H9 (cell line): ENCODE data around the gene SLC35F3. TPM values are rescaled to one million over a fixed set of nuclear protein-coding genes. Genes with fewer than 3 reads are reported as not detected.

Source experiments
- DNase-seq: peaks from one replicate; pipeline ENCODE4 v3.0.0-alpha.2; 2017
- H2AFZ ChIP-seq: one replicate; pipeline ENCODE4 v1.6.1; 2013; ENCODE audit warnings: mild to moderate bottlenecking, low read length, control low read depth, moderate library complexity
- H2AK5ac ChIP-seq: 2 replicates; pipeline ENCODE4 v1.6.1; 2013; ENCODE audit warnings: low read length, control low read depth, mixed read lengths; ENCODE audit not compliant: insufficient read length
- H2BK120ac ChIP-seq: one replicate; pipeline ENCODE4 v1.6.1; 2013; ENCODE audit warnings: low read depth, mild to moderate bottlenecking, low read length, control low read depth, inconsistent platforms; ENCODE audit not compliant: poor library complexity, severe bottlenecking
- H2BK12ac ChIP-seq: 2 replicates; pipeline ENCODE4 v1.6.1; 2013; ENCODE audit warnings: low read length, control low read depth, mixed read lengths, low read depth; ENCODE audit not compliant: insufficient read length
- H2BK15ac ChIP-seq: 2 replicates; pipeline ENCODE4 v1.6.1; 2013; ENCODE audit warnings: low read depth, low read length, control low read depth
- H2BK20ac ChIP-seq: one replicate; pipeline ENCODE4 v1.6.1; 2013; ENCODE audit warnings: low read depth, mild to moderate bottlenecking, low read length, control low read depth, inconsistent platforms; ENCODE audit not compliant: poor library complexity, severe bottlenecking
- H2BK5ac ChIP-seq: 2 replicates; pipeline ENCODE4 v1.6.1; 2013; ENCODE audit warnings: low read length, control low read depth, mixed read lengths; ENCODE audit not compliant: insufficient read length
- H3K14ac ChIP-seq: 2 replicates; pipeline ENCODE4 v1.6.1; 2013; ENCODE audit warnings: low read length, control low read depth; ENCODE audit not compliant: insufficient read depth
- H3K18ac ChIP-seq: 2 replicates; pipeline ENCODE4 v1.6.1; 2013; ENCODE audit warnings: low read depth, mild to moderate bottlenecking, mixed read lengths, low read length, control low read depth; ENCODE audit not compliant: insufficient read length
- H3K23ac ChIP-seq: 2 replicates; pipeline ENCODE4 v1.6.1; 2013; ENCODE audit warnings: low read length, control low read depth, mixed read lengths, low read depth; ENCODE audit not compliant: insufficient read length
- H3K23me2 ChIP-seq: 2 replicates; pipeline ENCODE4 v1.6.1; 2013; ENCODE audit warnings: low read depth, mild to moderate bottlenecking, mixed read lengths, low read length, control low read depth; ENCODE audit not compliant: insufficient read length, poor library complexity, severe bottlenecking
- H3K27ac ChIP-seq: 2 replicates; pipeline ENCODE4 v1.5.1; 2013; ENCODE audit warnings: low read length, control low read depth, mixed read lengths, low read depth; ENCODE audit not compliant: insufficient read length
- H3K27me3 ChIP-seq: 2 replicates; pipeline ENCODE4 v1.6.1; 2013; ENCODE audit warnings: low read length, control low read depth, inconsistent platforms; ENCODE audit not compliant: insufficient read depth
- H3K4ac ChIP-seq: 2 replicates; pipeline ENCODE4 v1.6.1; 2013; ENCODE audit warnings: low read depth, mild to moderate bottlenecking, control low read depth, inconsistent platforms, low read length, moderate library complexity
- H3K4me1 ChIP-seq: 2 replicates; pipeline ENCODE4 v1.6.1; 2013; ENCODE audit warnings: low read length, control low read depth, inconsistent platforms; ENCODE audit not compliant: insufficient read depth
- H3K4me2 ChIP-seq: 2 replicates; pipeline ENCODE4 v1.6.1; 2013; ENCODE audit warnings: low read length, control low read depth, mixed read lengths; ENCODE audit not compliant: insufficient read length, insufficient read depth
- H3K56ac ChIP-seq: 2 replicates; pipeline ENCODE4 v1.6.1; 2013; ENCODE audit warnings: low read depth, mild to moderate bottlenecking, mixed read lengths, low read length, control low read depth; ENCODE audit not compliant: insufficient read length
- H3K79me1 ChIP-seq: 2 replicates; pipeline ENCODE4 v1.6.1; 2013; ENCODE audit warnings: low read depth, mild to moderate bottlenecking, moderate library complexity, low read length, control low read depth, inconsistent platforms; ENCODE audit not compliant: insufficient read depth, poor library complexity, severe bottlenecking
- H3K79me2 ChIP-seq: 2 replicates; pipeline ENCODE4 v1.6.1; 2013; ENCODE audit warnings: low read length, control low read depth, inconsistent platforms; ENCODE audit not compliant: insufficient read depth
- H3K9ac ChIP-seq: 2 replicates; pipeline ENCODE4 v1.6.1; 2013; ENCODE audit warnings: low read length, control low read depth, mixed read lengths; ENCODE audit not compliant: insufficient read length; ENCODE audit errors: extremely low read depth
- H3K9me3 ChIP-seq: one replicate; pipeline ENCODE4 v1.6.1; 2013; ENCODE audit warnings: low read depth, low read length, inconsistent platforms; ENCODE audit not compliant: control insufficient read depth
- H3T11ph ChIP-seq: one replicate; pipeline ENCODE4 v1.6.1; 2013; ENCODE audit warnings: mild to moderate bottlenecking, low read length, control low read depth, inconsistent platforms
- H4K20me1 ChIP-seq: one replicate; pipeline ENCODE4 v1.6.1; 2013; ENCODE audit not compliant: control insufficient read depth, insufficient read length, insufficient read depth
- H4K5ac ChIP-seq: 2 replicates; pipeline ENCODE4 v1.6.1; 2013; ENCODE audit warnings: low read depth, mild to moderate bottlenecking, mixed read lengths, low read length, control low read depth; ENCODE audit not compliant: insufficient read length
- H4K8ac ChIP-seq: replicated peaks from 2 replicates; pipeline ENCODE4 v1.6.1; 2013; ENCODE audit warnings: low read length, control low read depth, mixed read lengths, low read depth; ENCODE audit not compliant: insufficient read length
- H4K91ac ChIP-seq: 2 replicates; pipeline ENCODE4 v1.6.1; 2013; ENCODE audit warnings: low read depth, mild to moderate bottlenecking, moderate library complexity, mixed read lengths, low read length, control low read depth; ENCODE audit not compliant: insufficient read length
- H3K27ac Mint-ChIP-seq, 3 experiments: 2 replicates in 2 of 3; 3 replicates in 1 of 3; pipeline ENCODE4 v1.8.0; 2020 to 2021; ENCODE audit warnings: mixed read lengths in 3 of 3, mild to moderate bottlenecking in 1 of 3, moderate library complexity in 1 of 3
- H3K27me3 Mint-ChIP-seq: 2 replicates; pipeline ENCODE4 v1.8.0; 2021; ENCODE audit warnings: low read depth, mild to moderate bottlenecking, moderate library complexity, mixed read lengths
- H3K36me3 Mint-ChIP-seq, 3 experiments: 2 replicates in 2 of 3; 3 replicates in 1 of 3; pipeline ENCODE4 v1.8.0; 2020 to 2021; ENCODE audit warnings: low read depth in 3 of 3, mixed read lengths in 3 of 3; ENCODE audit not compliant: insufficient read depth in 1 of 3
- H3K4me1 Mint-ChIP-seq, 2 experiments: 2 replicates each; pipeline ENCODE4 v1.8.0; 2020; ENCODE audit warnings: mixed read lengths in 2 of 2
- H3K4me3 Mint-ChIP-seq, 2 experiments: 2 replicates in 1 of 2; 3 replicates in 1 of 2; pipeline ENCODE4 v1.8.0; 2020 to 2021; ENCODE audit warnings: mild to moderate bottlenecking in 2 of 2, mixed read lengths in 2 of 2, moderate library complexity in 1 of 2
- H3K9me3 Mint-ChIP-seq, 2 experiments: 2 replicates in 1 of 2; 3 replicates in 1 of 2; pipeline ENCODE4 v1.8.0; 2020; ENCODE audit warnings: mild to moderate bottlenecking in 2 of 2, mixed read lengths in 2 of 2, moderate library complexity in 1 of 2
- WGBS: extraction: QIAGEN DNeasy Blood & Tissue Kit; methylation state at CpG from one replicate; pipeline ENCODE4 v1.1.7; 2013; ENCODE audit warnings: missing lambda C conversion rate, low lambda C conversion rate, mixed read lengths; ENCODE audit not compliant: insufficient read length; ENCODE audit errors: extremely low coverage; 5-methylcytosine and 5-hydroxymethylcytosine counted together
- total RNA-seq: library from RNA; stranded (reverse); gene quantifications from 2 replicates; pipeline ENCODE4 v1.2.1, GENCODE V29; 2021
- TF ChIP-seq, protein P1 (sequence below): fragments of 200-600 bp; sonication (generic); conservative IDR thresholded peaks from 3 replicates; pipeline ENCODE4 v1.8.0; 2021; ENCODE audit warnings: antibody characterized with exemption, mild to moderate bottlenecking

Gene SLC35F3
- total RNA-seq, 1 experiment from 2014 or later: 0.81 TPM

DNA sequence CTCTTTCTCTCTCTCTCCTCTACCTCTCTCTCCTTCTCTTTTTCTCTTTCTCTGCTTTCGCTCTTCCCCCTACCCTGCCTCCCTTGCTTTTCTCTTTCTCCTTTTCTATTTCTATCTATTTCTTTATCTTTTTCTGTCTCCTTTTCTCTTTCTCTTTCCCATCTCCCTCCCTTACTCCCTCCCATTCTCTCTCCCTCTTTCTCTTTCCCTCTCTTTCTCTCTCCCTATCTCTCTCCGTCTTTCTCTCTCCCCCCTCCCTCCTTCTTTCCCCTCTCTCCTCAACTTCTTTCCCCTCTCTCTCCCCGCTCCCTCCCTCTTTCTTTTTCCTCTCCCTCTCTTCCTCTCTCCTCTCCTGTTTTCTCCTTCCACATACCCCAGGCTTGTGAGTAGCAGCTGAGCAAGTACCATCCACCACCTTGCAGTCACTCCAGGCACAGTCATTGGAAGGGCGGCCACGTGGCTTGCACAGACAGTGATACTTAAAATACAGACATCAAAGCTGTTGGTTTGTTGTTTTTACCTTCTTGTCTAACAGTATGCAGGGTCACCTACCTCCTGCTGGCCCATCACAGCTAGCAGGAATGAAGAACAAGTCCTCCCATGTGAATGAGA lies 259.7 kb downstream of the SLC35F3 start:
- Histone ChIP-seq H3K14ac (no peak overlapping the region), H4K91ac (no peak overlapping the region), H3K27me3 (no peaks in the 10 kb centered on the region), H2BK120ac (no peak overlapping the region), H3K4ac (no peak overlapping the region), H3K4me2 (peak overlapping the region; percentile 47), H3K79me2 (no peaks in the 10 kb centered on the region), H4K8ac (no peak overlapping the region), H4K5ac (no peak overlapping the region), H2AFZ (no peak overlapping the region), H3T11ph (no peak overlapping the region), H2BK15ac (no peak overlapping the region), H3K9ac (no peak overlapping the region), H2BK12ac (no peak overlapping the region), H2AK5ac (no peak overlapping the region), H2BK20ac (no peak overlapping the region), H3K79me1 (no peaks in the 10 kb centered on the region), H3K23me2 (no peaks in the 10 kb centered on the region), H3K56ac (no peak overlapping the region), H3K23ac (no peak overlapping the region), H3K18ac (no peak overlapping the region), H2BK5ac (no peak overlapping the region), H3K27ac (no peak overlapping the region), H3K9me3 (no peaks in the 10 kb centered on the region), H3K4me1 (peaks cover 7% of the 10 kb centered on the region; the same call in 1 of the 2 replicates), H4K20me1 (no peaks in the 10 kb centered on the region)
- H3K9me3 Mint-ChIP-seq: no peaks in the 10 kb centered on the region
- no peaks in the 10 kb centered on the region for H3K36me3 Mint-ChIP-seq
- TF ChIP-seq, protein P1, sequence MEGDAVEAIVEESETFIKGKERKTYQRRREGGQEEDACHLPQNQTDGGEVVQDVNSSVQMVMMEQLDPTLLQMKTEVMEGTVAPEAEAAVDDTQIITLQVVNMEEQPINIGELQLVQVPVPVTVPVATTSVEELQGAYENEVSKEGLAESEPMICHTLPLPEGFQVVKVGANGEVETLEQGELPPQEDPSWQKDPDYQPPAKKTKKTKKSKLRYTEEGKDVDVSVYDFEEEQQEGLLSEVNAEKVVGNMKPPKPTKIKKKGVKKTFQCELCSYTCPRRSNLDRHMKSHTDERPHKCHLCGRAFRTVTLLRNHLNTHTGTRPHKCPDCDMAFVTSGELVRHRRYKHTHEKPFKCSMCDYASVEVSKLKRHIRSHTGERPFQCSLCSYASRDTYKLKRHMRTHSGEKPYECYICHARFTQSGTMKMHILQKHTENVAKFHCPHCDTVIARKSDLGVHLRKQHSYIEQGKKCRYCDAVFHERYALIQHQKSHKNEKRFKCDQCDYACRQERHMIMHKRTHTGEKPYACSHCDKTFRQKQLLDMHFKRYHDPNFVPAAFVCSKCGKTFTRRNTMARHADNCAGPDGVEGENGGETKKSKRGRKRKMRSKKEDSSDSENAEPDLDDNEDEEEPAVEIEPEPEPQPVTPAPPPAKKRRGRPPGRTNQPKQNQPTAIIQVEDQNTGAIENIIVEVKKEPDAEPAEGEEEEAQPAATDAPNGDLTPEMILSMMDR: no peak
- no peak for DNase-seq
- peaks cover 7 to 14% of the 10 kb centered on the region in 2 experiments for H3K4me1 Mint-ChIP-seq
- H3K4me3 Mint-ChIP-seq: no peak overlapping the region
- H3K27me3 Mint-ChIP-seq: peaks cover 7% of the 10 kb centered on the region
- no peak overlapping the region for H3K27ac Mint-ChIP-seq
- 93% methylated on average over 2 of the region's 5 CpGs for WGBS
